Measurements from ENCODE around the gene ARL6IP5.

DNA sequence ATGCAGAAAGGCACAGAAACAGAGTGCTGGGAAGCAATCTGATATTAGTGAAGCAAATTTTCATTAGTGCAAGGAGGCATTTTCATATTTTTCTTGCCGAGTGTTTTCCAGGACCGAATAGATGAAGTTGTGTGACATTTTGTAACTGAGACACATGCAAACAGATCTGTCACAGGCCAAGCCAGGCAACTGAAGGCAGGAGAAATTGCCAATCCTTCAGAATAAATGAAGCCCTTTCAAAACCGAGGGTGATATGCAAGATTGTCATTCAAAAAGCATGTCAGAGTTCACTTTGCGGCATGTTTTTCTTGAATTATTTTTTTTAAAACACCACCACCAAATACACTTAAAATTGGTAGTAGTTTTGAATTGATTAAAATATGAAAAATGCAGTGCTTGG, 31.4 kb downstream of the ARL6IP5 start:
- TF ChIP-seq POLR2A (IDR thresholded peaks at IDR 0.05): no peak
- TF ChIP-seq, protein P1, sequence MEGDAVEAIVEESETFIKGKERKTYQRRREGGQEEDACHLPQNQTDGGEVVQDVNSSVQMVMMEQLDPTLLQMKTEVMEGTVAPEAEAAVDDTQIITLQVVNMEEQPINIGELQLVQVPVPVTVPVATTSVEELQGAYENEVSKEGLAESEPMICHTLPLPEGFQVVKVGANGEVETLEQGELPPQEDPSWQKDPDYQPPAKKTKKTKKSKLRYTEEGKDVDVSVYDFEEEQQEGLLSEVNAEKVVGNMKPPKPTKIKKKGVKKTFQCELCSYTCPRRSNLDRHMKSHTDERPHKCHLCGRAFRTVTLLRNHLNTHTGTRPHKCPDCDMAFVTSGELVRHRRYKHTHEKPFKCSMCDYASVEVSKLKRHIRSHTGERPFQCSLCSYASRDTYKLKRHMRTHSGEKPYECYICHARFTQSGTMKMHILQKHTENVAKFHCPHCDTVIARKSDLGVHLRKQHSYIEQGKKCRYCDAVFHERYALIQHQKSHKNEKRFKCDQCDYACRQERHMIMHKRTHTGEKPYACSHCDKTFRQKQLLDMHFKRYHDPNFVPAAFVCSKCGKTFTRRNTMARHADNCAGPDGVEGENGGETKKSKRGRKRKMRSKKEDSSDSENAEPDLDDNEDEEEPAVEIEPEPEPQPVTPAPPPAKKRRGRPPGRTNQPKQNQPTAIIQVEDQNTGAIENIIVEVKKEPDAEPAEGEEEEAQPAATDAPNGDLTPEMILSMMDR (IDR thresholded peaks at IDR 0.05): no peak

All from adrenal gland (tissue), 5 donors.